Stimulated activated CD4-positive, alpha-beta T cell treated with anti-CD3 and anti-CD28 coated beads, Interleukin-2, amount 100 ng/mL, for 48 hours (primary cell): ENCODE measurements around the gene DSCAM.
"Not testable (repeated sequence)": the region's sequence is repeated elsewhere in the genome, so short reads cannot be mapped to it uniquely, and the experiment has no call there.

Source experiments
- DNase-seq, 2 donors: peaks; one replicate each; pipeline ENCODE4 v3.0.0-alpha.2; 2020

DSCAM gene

GRCh38 chr21:40210251-40210650 is 636.7 kb downstream of the DSCAM start:
- DNase-seq, result no peak

DNA sequence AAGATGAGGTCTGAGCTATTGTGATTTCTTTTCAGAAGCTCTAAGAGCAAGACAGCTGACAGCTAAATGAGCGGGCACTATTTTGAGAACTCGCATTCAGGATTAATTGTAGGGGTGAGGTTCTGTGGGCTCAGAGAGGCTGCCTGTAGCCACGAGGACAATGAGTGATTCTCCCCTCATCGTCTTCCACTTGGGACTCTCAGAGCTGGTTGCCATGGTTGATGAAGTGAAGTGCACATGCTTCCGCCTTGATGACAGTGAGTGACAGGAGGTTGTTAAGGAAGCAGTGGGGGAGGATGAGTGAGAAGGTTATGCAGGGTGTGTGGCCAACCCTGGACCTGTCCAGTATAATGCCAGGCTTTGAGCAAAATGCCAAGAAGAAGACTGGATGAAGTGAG is 638.0 kb downstream of the DSCAM start:
- no peak for DNase-seq

DNA sequence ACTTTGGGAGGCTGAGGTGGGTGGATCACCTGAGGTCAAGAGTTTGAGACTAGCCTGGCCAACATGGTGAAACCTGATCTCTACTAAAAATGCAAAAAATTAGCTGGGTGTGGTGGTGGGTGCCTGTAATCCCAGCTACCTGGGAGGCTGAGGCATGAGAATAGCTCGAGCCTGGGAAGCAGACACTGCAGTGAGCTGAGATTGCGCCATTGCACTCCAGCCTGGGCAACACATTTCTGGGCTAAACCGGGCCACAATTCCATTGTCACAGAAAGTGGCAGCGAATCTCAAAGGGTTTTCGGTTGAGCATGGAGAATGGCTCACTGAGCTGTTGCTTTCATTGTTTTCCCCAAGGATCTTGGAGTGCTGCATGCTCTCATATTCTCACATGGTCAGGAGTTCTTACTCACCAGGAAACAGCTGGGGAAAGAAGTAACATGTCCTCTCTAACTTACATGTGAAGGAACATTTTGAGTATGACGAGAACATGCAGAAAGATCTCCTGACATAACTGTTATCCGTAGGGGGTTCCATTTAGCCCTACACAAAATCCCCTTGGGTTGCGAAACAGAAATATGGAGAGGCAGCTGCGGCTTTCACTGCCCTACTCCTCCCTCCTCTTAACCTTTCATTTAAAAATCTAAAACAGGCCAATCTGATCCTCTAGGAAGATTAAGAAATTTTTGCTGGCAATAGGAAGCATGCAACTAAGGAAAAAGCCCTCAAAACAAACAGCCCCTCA is 638.6 kb downstream of the DSCAM start:
- no peak for DNase-seq

- DNase-seq, result no peak
Measured at GRCh38 chr21:40200946-40201345, 646.0 kb downstream of the DSCAM start.

DNA sequence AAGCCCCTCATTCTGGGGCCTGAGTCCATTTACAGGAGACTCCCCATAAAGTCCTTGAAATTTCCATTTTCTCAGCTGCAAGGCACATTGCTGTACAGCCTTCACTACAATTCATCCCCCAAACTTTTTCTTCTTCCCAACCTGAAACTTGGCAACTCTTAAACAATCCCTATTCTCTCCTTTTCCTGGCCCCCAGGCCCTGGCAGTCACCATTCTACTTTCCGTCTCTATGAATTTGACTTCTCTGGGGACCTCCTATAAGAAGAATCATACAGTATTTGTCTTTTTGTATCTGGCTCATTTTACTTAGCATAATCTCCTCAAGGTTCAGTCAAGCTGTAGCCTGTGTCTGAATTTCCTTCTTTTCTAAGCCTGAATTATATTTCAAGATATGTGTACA is 646.8 kb downstream of the DSCAM start:
- no peak for DNase-seq

DNA sequence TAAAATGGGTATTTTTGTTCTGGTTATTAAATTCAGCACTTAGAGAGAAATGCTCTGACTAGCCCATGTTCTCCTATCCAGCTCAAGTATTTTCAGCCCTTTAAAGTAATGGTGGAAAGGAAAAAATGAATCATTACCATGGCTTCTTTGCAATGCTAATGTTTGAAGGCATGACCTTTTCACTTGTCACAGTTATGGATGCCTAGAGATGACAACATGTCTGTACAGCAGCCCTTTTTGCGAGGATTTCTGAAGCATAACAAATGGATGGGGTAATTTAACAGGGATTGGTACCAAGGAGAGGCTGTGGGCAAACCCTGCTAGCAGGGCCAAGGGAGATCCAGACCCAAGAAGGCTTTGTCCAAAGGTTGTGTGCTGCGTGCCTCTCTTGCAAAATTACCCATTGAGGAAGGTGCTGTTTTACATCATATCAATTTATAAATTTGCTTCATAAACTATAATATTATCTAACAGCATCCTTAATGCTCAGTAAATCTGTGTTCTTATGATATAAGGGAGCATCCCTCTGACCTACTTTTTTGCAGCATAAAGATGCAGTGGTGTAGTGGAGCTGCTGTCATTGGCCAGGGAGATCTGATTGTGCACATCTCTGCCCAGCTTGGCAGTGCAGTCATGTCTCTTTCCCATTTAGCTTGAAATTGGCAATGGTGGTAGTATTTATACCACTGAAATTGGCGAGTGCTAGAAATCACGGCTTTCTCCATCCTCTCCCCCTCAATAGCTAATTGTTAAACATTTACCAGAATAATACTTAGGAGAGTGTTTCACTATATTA is 652.6 kb downstream of the DSCAM start:
- no peak for DNase-seq

DNA sequence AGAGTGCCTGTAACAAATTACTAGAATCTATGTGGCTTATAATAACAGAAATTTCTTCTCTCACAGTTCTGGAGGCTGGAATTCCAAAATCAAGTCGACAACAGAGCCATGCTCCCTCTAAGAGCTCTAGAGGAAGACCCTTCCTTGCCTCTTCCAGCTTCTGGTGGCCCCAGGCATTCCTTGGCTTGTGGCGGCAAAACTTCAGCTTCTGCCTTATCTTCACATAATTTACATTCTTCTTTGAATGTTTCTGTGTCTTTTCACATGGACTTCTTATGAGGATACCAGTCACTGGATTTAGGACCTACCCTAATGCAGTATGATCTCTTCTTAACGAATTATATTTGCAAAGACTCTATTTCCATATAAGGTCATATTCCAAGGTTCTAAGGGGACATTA is 655.3 kb downstream of the DSCAM start:
- DNase-seq, result no peak

- no peak for DNase-seq
Measured at GRCh38 chr21:40191196-40191595, 655.8 kb downstream of the DSCAM start.

DNA sequence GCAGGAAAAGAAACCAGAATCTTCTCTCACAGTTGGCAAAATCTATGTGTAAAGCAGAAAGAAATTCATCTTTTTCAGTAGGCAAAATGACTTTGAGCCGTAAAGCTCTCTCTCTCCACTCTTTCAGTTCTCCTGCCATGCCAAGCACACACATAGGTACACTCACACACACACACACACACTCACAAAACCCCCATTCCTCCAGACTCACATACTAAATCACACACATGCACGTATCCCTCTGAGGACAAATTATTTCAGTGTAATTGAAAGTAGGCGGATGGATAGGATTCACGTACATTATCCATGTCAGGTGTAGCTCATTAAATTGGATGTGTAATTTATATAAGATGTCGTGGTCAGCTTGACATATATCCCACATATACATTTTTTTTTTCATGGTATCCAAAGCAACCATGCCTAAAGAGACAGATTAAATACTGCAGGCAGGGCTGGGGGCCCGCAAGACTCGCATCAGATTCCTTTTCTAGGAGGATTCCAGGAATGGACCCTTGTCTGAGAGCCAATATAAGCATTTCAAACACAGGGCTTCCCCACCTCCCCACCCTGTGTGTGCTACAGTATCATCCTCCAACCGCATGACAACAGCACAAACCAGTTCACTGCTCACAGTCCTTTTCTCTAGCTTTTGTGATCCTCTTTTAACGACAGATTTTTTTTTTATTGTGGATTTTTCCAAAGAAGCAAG is 658.9 kb downstream of the DSCAM start:
- DNase-seq, result no peak

DNA sequence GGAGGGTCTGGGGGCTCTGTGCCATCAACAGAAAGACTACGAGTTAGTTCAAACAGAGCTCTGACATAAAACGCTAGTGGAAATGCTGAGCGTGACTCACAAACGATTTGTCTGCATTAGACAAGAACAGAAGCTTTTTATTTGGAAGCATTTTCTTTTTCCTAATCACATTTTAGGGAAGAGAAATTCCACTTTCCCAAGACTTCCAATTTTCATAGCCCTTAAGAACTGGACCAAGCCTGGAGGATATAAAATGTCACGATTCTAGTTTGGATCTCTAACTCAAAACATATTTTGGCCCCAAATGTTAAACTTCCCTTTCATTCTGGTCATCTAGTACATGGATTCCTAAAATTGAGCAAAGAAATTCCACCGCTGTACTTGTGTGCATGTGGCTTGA is 659.7 kb downstream of the DSCAM start:
- no peak for DNase-seq

- no peak for DNase-seq
Measured at GRCh38 chr21:40186045-40186444, 660.9 kb downstream of the DSCAM start.

DNA sequence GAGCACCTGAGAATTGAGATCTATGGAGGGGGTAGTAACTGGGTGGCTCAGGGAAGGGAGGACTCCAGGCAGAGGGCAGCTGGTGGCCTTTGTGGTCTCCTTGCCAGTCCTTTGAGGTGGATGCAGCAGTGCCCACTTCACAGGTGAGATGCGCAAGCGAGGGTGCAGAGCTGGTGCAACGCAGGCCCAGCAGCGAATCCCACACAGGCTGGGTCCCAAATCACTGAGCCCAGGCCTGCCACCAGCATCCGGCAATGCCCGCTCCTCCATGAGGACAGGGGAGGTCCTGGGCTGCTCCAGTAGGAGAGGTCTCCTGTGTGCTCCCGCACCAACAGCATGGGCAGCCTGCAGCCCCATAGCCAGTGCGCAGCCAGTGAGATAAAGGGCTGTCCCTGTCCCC is 661.8 kb downstream of the DSCAM start:
- DNase-seq, result no peak

- not testable (repeated sequence) for DNase-seq
Measured at GRCh38 chr21:40182491-40182890, 664.5 kb downstream of the DSCAM start.

- no peak for DNase-seq
Measured at GRCh38 chr21:40179166-40179565, 667.8 kb downstream of the DSCAM start.

- DNase-seq, result no peak
Measured at GRCh38 chr21:40178726-40179125, 668.2 kb downstream of the DSCAM start.

GRCh38 chr21:40177979-40178378 is 669.0 kb downstream of the DSCAM start:
- DNase-seq, result no peak

- no peak for DNase-seq
Measured at GRCh38 chr21:40176724-40177123, 670.2 kb downstream of the DSCAM start.

- DNase-seq, result no peak
Measured at GRCh38 chr21:40173816-40174215, 673.1 kb downstream of the DSCAM start.

GRCh38 chr21:40169971-40170370 is 677.0 kb downstream of the DSCAM start:
- DNase-seq, result no peak

DNA sequence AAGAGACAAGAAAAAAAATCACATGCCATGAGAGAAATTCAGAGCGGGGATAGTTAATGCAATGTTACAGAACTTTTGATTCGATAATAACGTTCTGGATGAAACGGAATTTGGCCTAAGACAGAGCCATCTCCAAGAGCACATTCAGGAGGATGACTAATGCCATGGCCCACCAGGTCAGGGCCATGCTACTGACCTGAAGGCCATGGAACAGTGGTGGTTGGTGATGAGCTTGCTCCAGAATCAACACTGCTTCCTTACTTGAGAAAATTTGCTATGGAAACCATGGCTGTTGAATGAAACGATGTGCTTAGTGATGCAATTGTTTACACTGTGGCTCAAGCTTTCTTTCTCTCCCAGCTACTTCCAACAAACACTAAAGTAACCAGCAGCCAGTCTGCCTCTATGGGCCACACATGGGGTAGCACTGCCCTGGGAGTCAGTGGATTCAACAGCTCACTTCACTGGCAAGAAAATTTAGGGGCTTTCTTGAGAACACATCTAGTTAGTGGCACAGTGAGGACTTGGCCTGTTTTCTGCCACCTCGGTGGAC is 680.6 kb downstream of the DSCAM start:
- DNase-seq, result no peak

- DNase-seq, result no peak
Measured at GRCh38 chr21:40165773-40166070, 681.2 kb downstream of the DSCAM start.

GRCh38 chr21:40164905-40165772 is 681.8 kb downstream of the DSCAM start:
- DNase-seq, result no peak

- no peak for DNase-seq
Measured at GRCh38 chr21:40162075-40162474, 684.9 kb downstream of the DSCAM start.
